ENCODE measurements around the gene C19orf81.

Gene C19orf81

DNA sequence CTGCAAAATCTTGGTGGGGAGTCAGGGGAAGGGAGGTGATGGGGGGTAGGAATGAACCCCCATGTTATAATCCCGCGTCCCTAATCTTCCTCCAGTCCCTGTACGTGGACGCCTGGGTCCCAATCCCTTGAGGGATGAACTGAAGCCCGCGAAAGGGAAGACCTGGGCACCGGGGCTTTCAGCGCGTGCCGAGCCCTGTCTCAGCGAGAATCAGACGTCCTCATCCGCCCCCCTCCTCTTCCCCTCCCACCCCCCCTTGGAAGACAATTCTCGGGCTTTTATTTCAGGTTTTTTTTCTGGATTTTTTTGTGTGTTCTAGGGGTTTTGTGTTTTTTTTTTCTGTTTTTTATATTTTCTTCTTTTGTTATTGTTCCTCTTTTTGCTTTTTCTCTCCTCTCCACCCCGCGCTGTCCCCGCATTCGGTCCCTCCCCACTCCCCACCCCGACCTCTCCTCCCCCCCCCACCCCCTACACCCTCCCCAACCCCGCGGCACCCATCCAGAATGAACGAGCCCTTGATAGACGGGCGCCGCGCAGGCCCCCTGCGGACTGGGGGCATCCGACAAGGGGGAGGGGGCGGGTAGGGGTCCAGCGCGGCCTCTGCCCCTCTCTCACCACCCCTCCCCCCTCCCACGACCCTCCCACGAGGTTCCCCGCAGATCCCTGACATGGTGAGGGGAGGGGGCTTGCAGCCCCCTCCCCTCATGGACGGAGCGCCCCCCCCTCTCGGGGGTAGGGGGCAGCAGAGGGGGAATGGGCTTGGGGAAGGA, 10.3 kb downstream of the C19orf81 start:
- no peak for DNase-seq

DNA sequence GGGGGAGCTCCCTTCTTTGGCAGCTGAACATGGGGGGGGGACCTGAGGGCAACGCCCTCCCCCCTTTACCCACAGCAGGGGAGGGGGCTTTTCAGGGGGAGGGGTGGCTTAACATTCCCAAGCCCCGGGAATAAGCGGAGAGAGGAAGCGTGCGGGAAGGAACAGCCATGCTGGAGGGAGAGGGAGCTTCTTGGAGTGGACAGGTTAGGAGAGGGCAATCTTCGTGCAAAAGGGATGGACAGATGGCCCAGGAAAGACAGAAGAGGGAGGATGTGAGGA, 10.8 kb downstream of the C19orf81 start:
- DNase-seq = no peak

DNA sequence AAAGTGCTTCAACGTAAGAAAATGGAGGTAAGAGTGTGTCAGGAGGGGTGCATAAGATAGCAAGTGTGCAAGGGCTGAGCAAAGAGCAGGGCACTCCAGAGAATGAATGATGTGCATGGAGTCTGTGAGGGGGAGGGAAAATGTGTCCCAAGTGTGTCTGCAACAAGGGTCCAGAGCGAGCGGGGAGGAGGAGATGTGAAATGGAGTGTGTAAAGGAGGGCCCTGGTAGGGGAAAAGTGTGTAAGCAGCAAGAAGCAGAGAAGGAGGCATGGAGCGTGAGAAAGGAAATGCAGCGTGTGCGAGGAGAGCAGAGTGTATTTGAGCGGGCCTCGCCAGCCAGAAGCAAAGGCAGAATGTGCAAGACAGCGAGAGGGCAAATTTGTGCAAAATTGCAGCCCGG, 11.8 kb downstream of the C19orf81 start:
- DNase-seq = no peak

DNA sequence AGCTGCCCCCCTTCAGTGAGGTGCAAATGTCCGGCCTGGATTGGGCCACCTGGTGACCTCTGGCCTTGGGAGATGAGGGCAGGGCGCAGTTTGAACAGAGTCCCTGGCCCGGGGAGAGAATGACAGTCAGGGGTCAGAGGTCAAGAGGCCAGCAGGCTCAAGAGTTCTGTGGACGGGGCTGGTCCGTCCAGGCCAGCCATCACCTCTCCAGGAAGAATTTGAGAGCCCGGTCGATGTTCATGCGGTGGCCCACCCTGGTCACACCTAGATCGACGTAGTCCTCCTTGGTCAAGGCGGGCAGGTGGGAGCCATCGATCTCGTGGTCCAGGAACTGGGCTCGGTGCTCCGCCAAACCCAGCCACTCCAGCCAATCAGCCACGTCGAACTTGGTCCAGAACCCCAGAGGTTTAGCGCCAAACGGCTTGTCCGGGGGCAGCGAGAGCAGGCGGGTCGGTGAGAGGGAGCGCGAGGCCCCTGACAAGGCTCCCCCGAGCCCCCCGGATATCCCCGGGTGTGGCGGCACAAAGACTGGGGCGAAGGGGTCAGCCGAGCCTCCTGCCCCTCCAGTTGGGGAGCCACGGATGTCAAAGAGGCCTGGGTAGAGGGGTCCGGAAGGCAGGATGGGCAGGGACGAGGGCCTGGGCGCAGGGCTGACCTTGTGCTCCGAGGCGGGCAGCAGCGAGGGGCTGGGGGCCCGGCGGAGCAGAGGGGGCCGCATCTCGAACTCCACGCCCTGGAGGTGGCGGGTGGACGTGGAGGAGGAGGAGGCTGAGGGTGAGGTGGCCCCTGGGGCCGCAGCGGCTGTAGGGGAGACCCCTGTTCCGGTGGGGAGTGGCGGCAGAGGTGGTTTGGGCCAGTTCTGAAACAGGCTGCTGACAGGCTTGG, 12.8 kb downstream of the C19orf81 start:
- DNase-seq = no peak

DNA sequence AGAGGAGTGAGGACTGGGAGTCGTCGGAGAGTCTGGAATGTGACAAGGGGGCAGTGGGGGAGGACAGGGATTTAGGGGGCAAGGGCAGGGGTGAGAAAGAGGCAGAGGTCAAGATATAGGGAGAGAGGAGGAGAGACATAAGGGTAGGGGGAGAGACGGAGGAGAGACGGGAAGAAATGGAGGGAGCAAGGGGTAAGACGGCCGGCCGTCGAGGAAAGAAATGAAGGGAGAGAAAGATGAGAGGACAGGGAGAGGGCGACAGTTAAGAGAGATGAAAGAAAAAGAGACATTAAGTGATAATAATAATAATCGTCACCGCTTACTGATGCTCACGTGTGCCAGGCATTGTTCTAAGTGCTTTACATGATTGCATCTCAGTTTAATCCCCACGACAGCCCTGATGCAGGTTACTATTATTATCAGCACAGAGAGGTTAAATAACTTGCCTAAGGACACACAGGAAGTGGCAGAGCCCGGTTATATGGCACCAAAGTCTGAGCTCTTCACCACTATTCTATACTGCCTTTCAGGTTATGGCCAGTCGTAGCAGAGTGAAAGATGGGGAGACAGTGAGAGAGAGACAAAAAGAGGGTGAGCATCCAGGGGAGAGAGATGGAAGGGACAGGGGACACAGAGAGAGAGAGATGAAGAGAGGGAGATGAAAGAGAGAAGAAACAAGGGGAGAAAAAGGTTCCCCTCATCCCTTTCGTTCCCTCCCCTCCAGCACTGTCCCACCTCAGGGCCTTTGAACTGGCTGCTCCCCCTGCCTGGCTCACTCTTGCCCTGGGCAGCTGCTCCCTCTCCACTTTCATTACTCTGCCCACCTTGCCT, 13.6 kb downstream of the C19orf81 start:
- no peak for DNase-seq

DNA sequence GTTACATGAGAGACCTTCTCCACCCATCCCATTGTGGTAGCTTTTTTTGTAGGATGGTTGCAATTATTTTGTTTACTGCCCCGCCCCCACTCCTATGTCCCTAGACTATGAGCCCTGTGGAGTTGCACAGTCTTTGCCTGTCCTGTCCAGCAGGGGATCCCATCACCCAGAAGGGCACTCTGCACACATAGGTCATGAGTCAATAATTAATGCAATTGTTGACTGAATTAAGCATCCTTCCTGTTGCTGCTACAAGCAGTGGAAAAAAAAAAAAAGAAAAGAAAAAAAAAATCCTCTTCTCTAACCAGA, 14.2 kb downstream of the C19orf81 start:
- DNase-seq = no peak

DNA sequence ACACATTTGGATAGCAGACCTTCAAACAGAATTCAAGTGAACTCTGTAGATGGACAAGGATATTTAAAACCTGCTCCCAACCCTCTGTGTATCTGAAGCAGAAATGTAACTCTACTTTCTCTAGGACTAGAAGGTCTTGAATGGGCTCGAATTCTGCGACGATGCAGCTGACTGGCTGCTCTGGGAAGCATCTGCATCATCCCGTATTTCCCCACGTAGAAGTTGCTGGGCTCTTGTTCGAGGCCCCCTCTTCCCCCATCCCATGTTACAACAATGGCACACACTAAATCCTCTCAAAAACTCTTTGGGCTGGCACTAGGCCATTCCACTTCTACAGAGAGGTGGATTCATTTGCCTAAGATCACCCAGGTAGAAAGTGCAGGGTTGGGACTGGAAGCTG, 15.0 kb downstream of the C19orf81 start:
- DNase-seq = no peak

DNA sequence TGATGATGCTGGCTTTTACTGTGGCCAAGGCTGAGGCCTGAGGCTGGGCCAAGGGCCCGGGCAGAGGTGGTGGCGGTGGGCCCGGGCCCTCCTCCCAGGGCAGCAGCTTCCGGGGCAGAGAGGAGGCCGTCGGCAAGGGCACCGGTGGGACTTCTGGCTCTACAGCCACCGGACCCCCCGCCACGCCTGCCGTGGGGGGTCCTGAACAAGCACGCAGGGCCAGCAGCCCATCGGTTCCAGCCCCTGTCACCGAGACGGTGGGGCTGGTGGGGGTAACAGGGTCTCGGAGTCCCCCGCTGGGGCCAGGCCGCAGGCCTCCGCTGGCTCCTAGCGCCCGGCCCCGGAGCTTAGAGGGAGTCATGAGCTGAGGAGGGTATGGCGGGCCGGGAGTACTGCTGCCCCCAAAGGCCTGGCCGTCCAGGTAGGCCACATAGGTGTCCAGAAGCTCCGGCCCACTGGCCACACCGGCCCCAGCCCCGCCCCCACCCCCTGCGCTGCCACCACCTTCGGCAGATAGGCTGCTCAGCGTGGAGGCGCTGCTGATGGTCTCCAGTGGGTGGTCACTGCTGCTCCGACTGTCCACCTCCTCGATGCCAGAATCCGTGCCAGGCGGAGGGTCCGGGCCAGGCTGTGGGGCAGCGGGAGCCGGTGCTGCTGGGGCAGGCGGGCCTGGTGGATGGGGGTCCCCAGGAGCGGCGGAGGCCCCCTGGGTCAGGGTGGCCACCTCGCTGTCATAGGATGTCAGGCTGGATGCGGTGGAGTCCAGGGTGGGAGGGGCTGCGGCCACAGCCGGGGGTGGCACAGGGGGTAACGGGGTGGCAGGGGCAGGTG, 17.3 kb downstream of the C19orf81 start:
- no peak for DNase-seq

DNA sequence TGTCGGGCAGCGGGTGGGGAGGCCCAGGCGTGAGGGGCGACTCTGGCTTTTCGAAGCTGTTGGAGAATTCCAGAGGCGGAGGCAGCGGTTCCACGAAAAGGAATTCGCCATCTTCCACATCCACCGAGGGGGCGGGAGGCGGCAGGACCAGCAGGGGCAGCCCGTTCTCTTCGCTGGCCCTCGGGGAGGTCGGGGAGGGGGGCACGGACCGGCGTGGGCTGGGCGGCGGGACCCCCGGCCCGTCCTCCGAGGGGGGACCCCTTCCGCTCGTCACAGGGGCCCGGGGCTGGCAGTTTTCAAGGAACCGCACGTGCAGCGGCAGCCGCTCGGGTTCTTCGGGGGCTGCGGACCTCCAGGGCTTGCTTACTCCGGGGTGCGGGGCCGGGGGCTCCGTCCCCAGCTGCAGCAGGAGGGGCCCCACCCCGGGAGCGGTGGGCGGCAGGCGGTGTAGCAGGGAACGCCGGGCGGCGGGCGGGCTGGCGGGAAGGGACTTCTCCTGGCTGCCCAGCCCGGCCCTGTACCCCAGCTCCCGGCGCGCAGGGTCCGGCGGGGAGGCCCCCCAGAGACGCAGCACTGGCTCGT, 18.0 kb downstream of the C19orf81 start:
- no peak for DNase-seq

DNA sequence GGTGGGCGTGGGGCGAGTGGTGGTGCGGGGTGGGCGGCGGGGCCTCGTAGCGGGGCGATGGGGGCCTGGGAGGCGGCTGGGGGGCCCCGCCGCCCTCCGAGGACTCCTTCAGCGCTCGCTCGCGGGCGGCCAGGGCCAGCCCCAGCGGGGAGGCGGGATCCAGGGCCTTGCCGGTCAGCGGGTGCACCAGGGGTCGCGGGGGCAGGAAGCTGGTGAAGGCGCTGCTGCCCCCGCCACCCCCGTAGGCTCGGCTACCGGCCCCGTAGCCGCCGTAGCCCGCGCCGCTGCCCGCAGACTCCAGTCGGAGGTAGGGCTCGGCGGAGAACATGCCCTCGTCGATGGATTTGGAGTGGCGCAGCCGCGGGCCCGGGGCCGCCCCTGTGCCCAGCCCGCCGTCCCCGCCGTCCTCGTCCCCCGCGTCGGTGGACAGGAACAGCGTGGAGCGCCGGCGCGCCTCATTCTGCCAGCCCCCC, 18.6 kb downstream of the C19orf81 start:
- DNase-seq = no peak

DNA sequence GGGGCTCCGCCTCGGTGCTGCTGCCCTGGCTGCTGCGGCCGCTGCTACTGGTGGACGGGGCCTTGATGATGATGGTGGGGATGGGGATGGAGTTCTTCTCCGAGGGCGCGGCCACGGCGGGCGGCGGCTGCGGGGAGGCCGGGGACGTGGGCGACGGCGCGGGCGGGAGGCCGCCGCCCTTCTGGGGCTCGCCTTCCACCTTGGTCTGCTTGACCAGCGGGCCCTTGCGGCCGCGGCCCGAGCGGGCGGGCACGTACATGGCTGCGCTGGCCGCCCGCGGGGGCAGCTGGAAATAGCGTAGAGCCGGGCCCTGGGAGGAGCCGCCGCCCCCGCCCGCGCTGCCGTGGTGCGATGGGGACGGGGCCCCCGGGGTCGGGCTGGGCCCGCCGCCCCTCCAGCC, 19.2 kb downstream of the C19orf81 start:
- DNase-seq = no peak

DNA sequence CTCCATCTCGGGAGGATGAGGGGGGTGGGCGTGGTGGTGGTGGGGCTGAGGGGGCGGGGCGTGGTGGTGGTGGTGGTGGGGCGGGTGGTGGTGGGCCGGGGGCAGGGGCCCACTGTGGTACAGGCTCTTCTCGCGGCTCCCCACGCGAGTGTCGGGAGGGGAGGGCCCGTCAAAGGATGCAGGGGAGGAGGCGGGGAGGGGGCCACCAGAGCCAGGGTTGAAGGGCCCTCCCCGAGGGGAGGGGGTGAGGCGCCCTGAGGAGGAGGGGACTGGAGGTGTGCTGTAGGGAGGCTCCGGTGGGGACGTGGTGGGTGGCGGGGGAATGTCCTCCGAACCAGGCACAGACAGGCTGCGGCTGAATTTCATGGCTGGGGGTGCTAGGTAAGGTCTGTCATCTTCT, 19.6 kb downstream of the C19orf81 start:
- DNase-seq = no peak

DNA sequence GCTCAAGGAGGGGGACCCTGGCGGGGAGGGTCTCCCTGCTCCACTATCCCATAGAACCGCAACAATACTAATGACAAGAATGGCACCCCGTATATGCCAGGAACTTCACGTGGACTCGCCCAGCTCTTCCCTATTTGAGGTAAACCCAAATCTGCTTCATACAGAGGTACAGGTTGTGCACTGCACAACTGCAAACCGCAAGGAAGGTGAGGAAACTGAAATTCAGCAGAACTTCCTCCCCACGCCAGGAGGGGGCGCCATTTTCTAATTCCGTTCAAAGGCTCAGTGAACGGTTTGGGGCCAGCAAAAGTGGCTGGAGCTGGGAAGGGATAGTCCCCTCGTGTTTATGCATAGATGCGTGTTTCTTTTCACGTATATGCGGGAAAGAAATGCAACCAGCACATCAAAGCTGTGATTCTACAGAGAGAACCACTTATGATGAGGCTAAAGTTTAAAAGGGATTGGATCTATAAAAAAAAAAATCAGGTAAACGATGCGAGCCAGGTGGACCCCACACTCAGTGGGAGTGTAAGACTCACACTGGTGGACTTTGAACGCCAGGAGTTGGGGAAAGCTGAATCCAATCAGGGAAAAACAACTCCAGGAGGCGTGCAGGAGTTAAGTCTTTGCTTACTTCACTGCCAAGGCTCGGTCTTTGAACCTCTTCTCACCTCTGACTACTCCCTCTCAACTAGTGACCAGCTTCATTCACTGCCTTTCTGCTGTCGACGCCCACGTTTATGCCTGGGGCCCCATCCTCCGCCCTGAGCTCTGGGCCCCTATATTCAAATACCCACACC, 20.3 kb downstream of the C19orf81 start:
- DNase-seq = no peak

DNA sequence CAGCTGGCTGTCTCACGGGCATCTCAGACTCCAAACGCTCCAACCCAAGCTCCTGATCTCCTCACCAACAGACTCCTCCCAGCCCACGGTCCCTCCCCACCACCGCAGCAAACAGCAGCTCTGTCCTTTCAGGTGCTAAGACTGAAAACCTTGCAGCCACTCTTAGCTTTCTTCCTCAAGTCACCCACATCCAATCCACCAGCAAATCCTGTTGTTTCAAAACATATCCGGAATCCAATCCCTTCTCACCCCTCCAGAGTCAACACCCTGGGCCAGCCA, 20.8 kb downstream of the C19orf81 start:
- DNase-seq = no peak

DNA sequence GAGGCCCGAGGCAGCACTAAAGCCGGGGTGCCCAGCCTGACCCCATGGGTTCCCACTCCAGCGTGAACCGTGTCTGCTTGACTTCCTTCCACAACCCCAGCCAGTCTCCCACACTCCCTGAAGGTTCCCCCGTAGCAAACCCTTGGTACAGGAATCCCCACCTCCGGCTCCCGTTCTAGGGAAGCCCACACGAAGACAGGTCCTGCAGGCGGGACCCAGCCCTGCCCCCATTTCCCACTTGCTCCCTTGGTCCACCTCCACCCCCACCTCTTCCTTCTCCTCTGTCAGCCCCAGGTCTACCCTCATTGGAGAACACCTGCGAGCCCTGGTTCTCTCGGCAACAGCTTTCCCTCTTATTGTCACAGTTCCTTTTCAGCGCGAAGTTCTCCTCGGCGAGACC, 23.9 kb downstream of the C19orf81 start:
- no peak for DNase-seq

DNA sequence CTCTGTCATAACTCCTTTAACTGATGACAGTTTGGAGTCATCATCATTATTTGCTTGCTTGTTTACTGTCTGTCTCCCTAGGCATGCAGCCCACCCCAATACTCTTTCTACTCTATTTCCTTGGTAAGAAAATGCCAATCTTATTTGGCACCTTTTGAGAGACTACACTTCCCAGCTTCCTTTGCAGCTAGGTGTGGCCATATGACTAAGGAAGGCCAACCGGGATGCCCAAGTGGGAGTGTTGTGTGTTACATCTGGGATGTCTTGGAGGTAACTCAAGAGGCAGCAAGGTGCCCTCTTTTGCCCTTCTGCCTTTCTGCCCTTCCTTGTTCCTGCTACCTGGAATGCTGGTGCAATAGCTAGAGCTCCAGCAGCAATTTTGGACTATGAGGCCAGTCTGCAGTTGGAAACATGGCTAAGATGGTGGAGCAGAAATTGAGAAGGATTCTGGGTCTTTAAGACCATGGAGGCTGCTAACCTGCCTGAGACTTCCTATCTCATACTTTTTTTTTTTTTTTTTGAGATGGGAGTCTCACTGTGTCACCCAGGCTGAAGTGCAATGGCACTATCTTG, 27.5 kb downstream of the C19orf81 start:
- no peak for DNase-seq

DNA sequence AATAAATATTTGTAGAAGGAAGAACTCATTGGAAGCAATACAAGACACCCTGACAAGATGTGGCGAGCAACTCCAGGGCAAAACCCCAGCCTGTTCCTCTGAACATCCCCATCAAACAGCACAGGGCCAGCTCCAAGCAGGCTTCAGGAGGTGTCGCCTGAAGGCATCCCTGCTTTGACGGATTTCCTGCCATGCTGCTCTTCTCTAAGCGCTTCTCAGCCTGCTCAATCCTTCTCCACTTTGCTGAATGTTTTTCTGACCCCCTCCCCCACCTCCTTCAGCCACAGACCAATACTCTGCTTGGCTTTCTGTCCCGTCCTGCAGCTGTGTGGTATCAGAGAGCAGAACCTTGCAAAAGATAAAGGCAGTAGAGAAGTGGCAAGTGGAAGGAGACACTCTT, 28.4 kb downstream of the C19orf81 start:
- no peak for DNase-seq

DNA sequence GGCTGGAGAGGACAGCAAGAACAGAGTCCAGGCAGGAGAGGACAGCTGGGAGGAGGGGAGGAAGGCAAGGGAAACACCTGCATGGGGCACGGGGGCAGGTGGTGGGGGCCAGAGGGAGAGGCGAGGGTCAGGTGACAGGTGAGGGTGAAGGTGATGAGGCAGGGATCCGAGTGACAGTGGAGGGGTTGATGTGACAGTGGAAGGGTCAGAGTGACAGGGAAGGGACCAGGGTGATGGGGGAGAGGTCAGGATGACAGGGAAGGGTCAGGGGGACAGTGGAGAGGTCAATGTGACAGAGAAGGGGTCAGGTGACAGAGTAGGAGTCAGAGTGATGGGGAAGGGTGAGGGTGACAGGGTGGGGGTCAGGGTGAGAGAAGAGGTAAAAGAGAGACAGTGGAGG, 29.1 kb downstream of the C19orf81 start:
- no peak for DNase-seq

DNA sequence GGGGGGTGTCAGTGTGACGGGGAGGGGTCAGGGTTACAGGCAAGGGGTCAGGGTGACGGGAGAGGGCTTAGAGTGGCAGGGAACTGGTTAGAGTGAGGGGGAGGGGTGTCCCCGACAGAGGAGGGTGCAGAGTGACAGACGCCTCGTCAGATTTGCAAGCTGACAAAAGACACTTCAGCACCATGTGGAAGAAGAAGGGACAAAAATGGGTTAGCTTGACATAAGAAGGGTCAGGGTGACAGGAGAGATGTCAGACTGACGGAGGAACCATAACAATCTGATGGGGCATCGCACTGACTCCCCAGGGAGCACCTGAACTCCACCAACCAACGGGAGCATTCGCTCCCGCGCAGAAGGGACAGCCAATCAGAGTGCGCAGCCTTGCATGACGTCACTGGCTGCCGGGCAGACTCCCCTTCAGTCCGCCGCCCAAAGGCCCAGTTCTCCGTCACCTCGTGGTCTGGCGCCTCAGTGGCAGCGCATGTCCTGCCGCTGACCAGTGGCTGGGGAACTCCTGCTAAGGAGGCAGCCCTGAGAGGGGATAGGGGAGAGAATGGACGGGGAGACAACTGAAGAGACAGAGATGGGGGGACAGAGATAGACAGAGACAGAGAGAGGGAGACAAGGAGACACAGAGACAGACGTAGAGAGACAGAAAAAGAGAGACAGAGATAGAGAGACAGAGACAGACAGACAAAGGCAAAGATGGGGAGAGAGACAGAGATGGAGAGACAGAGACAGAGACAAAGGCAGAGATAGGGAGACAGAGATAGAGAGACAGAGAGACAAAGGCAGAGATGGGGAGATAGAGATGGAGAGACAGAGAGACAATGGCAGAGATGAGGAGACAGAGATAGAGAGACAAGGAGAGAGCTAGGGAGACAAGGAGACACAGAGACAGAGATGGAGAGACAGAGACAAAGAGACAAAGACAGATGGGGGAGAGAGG, 30.2 kb downstream of the C19orf81 start:
- no peak for DNase-seq

DNA sequence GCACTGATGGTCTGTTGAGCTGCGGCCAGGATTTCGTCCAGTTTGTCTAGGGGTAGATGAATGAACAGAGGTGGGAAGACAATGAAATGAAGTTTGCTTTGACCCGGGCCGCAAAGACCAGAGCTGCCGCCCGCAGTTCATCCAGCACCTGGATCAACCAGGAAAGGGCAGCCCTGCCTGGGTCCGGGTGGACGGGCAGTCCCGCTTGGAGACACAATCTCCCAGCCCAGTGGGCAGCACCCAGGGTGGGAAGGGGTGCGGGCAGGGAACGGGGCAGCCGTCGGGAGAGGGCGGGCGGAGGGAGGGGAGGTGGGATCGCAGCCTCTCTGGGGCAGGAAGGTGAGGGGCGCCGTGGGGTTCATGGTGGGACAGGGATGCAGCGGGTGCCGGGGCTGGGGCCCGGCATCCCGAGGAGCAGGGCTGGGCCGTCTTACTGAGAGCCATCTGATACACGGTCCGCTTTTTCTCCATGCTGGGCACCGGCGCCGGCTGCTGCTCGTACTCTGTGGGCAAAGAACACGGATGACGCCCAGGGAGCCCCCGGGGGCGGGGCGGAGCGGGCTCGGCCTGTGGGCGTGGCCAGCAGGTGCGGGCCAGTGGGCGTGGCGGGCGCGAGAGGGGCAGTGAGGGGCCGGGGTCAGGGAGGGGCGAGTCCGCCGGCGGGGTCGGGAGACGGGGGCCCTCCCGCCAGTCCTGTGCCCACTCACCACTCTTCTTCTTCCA, 37.2 kb downstream of the C19orf81 start:
- no peak for DNase-seq
